Right hindlimb (tissue), 1 donor: ENCODE data around the gene TNFSF13B.

Experiments
- DNase-seq: peaks from one replicate; pipeline ENCODE4 v3.0.0-alpha.2; 2018

The TNFSF13B gene

DNA sequence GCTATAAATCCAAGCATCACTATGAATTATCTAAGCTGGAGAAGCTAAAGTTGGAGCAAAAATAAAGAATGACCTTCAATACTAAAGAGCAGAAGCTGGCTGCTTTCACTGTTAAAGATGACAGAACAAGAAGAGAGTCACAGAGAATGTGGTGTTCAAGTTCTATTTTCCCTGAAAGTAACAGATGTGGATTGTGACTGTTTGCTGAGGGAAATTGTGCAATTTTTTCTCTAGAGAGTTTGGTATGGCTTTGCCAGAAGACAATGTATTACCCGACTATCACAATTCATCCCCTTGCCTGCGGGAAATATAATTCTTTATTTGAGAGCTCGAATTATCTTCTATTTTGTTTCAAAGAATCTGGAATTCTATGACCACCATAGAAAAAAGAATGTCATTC, 83.1 kb downstream of the TNFSF13B start:
- DNase-seq = no peak

DNA sequence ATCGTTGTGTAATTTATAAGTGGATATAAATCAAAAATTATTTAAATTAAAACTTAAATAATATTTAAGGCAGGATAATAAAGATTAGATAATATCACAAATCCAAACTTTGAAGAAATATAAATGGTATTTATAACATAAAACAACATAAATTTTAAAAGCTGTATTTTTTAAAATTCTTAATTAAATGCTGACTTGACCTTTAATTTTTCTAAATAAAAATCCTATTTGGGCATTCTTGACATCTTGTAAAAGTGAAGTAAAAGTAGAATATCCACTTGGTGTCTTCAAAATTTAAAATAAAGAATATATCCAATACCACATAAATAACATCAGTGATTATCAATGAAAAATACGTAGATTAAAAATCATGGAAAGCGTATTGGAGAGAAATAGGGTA, 87.7 kb downstream of the TNFSF13B start:
- no peak for DNase-seq
